ENCODE data around the gene GALNT14.

GALNT14 gene

GRCh38 chr2:31132786-31133185 lies 5.5 kb downstream of the GALNT14 start:
- Histone ChIP-seq H3F3A (ENCODE audit: low read depth) (no peaks in the 10 kb centered on the region), H3K9me3 (ENCODE audit: insufficient read depth, low read depth, low read length) (no peaks in the 10 kb centered on the region), H3K9me2 (replicated peaks; ENCODE audit: low read depth, low read length) (no peaks in the 10 kb centered on the region), H3K4me3 (ENCODE audit: low read length, poor library complexity, severe bottlenecking) (no peak overlapping the region), H3K9ac (ENCODE audit: low read depth, low read length, poor library complexity, severe bottlenecking) (no peak overlapping the region), H3K79me2 (ENCODE audit: insufficient read depth, low read length) (no peaks in the 10 kb centered on the region), H3K36me3 (ENCODE audit: insufficient read depth, low read length) (no peaks in the 10 kb centered on the region), H4K20me1 (ENCODE audit: insufficient read depth, low read length, poor library complexity, severe bottlenecking) (no peaks in the 10 kb centered on the region), H3K4me2 (ENCODE audit: low read depth, low read length, poor library complexity, severe bottlenecking) (no peak overlapping the region), H3K4me1 (ENCODE audit: insufficient read depth, low read length, poor library complexity, severe bottlenecking) (no peaks in the 10 kb centered on the region), H2AFZ (ENCODE audit: low read length) (no peak overlapping the region), H3K27me3 (ENCODE audit: insufficient read depth, low read length, poor library complexity, severe bottlenecking) (peaks cover 11% of the 10 kb centered on the region)
- no peak for TF ChIP-seq CTCF (conservative IDR thresholded peaks at IDR 0.05; ENCODE audit: low read length)
- no peak for TF ChIP-seq EZH2phosphoT487 (IDR thresholded peaks at IDR 0.05; ENCODE audit: borderline replicate concordance)

- Histone ChIP-seq H3K9me2 (replicated peaks; ENCODE audit: low read depth, low read length) (no peaks in the 10 kb centered on the region), H3K4me2 (ENCODE audit: low read depth, low read length, poor library complexity, severe bottlenecking) (no peak overlapping the region), H3K9ac (ENCODE audit: low read depth, low read length, poor library complexity, severe bottlenecking) (no peak overlapping the region), H3K4me1 (ENCODE audit: insufficient read depth, low read length, poor library complexity, severe bottlenecking) (no peaks in the 10 kb centered on the region), H3K36me3 (ENCODE audit: insufficient read depth, low read length) (no peaks in the 10 kb centered on the region), H3F3A (ENCODE audit: low read depth) (no peaks in the 10 kb centered on the region), H2AFZ (ENCODE audit: low read length) (no peak overlapping the region), H3K4me3 (ENCODE audit: low read length, poor library complexity, severe bottlenecking) (no peak overlapping the region), H3K27me3 (ENCODE audit: insufficient read depth, low read length, poor library complexity, severe bottlenecking) (peaks cover 4% of the 10 kb centered on the region), H4K20me1 (ENCODE audit: insufficient read depth, low read length, poor library complexity, severe bottlenecking) (no peaks in the 10 kb centered on the region), H3K79me2 (ENCODE audit: insufficient read depth, low read length) (no peaks in the 10 kb centered on the region), H3K9me3 (ENCODE audit: insufficient read depth, low read depth, low read length) (no peaks in the 10 kb centered on the region)
- TF ChIP-seq EZH2phosphoT487 (IDR thresholded peaks at IDR 0.05; ENCODE audit: borderline replicate concordance) (no peak), CTCF (conservative IDR thresholded peaks at IDR 0.05; ENCODE audit: low read length) (no peak)
Observed at GRCh38 chr2:31131871-31132270, 6.4 kb downstream of the GALNT14 start.

- Histone ChIP-seq H3K9me3 (ENCODE audit: insufficient read depth, low read depth, low read length) (no peaks in the 10 kb centered on the region), H3K4me1 (ENCODE audit: insufficient read depth, low read length, poor library complexity, severe bottlenecking) (no peaks in the 10 kb centered on the region), H3K4me2 (ENCODE audit: low read depth, low read length, poor library complexity, severe bottlenecking) (no peak overlapping the region), H3K9ac (ENCODE audit: low read depth, low read length, poor library complexity, severe bottlenecking) (no peak overlapping the region), H3K79me2 (ENCODE audit: insufficient read depth, low read length) (no peaks in the 10 kb centered on the region), H3K4me3 (ENCODE audit: low read length, poor library complexity, severe bottlenecking) (no peak overlapping the region), H3K36me3 (ENCODE audit: insufficient read depth, low read length) (no peaks in the 10 kb centered on the region), H3F3A (ENCODE audit: low read depth) (no peaks in the 10 kb centered on the region), H4K20me1 (ENCODE audit: insufficient read depth, low read length, poor library complexity, severe bottlenecking) (no peaks in the 10 kb centered on the region), H2AFZ (ENCODE audit: low read length) (no peak overlapping the region), H3K9me2 (replicated peaks; ENCODE audit: low read depth, low read length) (no peaks in the 10 kb centered on the region), H3K27me3 (ENCODE audit: insufficient read depth, low read length, poor library complexity, severe bottlenecking) (no peaks in the 10 kb centered on the region)
- TF ChIP-seq CTCF (conservative IDR thresholded peaks at IDR 0.05; ENCODE audit: low read length) = no peak
- TF ChIP-seq EZH2phosphoT487 (IDR thresholded peaks at IDR 0.05; ENCODE audit: borderline replicate concordance) = no peak
Observed at GRCh38 chr2:31129375-31130171, 8.7 kb downstream of the GALNT14 start.
